Measurements from ENCODE around the gene PPID. TPM values are rescaled to one million over a fixed set of nuclear protein-coding genes. Genes with fewer than 3 reads are reported as not detected.
"Not testable (repeated sequence)": the region's sequence is repeated elsewhere in the genome, so short reads cannot be mapped to it uniquely, and the experiment has no call there.

PPID gene
- total and polyA plus RNA-seq, 9 donors = 10.9 to 54.8 (median 14.8) TPM

DNA sequence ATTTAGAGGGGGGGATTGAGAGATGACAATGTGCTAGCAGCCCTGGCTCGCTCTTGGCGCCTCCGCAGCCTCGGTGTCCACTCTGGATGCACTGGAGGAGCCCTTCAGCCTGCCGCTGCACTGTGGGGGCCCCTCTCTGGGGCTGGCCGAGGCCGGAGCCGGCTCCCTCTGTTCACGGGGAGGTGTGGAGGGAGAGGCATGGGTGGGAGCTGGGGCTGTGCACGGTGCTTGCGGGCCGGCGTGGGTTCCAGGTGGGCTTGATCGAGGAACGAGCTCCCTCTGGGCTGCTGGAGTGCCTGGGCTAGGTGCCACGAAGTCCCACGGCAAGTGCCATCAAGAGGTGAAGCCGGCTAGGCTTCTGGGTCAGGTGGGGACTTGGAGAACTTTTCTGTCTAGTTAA is 58.4 kb downstream of the PPID start:
- intact Hi-C loops (cut with DNase I) = no loop called here
- Histone ChIP-seq H3K4me3 (no peak overlapping the region), H3K9me3 (no peaks in the 10 kb centered on the region), H3K27me3 (no peaks in the 10 kb centered on the region), H3K27ac (no peak overlapping the region), H3K4me1 (ENCODE audit: insufficient read depth) (no peaks in the 10 kb centered on the region), H3K36me3 (no peaks in the 10 kb centered on the region)
- 95 to 99% (median 98%) methylated on average over 18 of the region's 18 CpGs for WGBS, 3 donors
- TF ChIP-seq POLR2A (IDR thresholded peaks at IDR 0.05) (no peak), EP300 (IDR thresholded peaks at IDR 0.05) (no peak)
- TF ChIP-seq, protein P1, sequence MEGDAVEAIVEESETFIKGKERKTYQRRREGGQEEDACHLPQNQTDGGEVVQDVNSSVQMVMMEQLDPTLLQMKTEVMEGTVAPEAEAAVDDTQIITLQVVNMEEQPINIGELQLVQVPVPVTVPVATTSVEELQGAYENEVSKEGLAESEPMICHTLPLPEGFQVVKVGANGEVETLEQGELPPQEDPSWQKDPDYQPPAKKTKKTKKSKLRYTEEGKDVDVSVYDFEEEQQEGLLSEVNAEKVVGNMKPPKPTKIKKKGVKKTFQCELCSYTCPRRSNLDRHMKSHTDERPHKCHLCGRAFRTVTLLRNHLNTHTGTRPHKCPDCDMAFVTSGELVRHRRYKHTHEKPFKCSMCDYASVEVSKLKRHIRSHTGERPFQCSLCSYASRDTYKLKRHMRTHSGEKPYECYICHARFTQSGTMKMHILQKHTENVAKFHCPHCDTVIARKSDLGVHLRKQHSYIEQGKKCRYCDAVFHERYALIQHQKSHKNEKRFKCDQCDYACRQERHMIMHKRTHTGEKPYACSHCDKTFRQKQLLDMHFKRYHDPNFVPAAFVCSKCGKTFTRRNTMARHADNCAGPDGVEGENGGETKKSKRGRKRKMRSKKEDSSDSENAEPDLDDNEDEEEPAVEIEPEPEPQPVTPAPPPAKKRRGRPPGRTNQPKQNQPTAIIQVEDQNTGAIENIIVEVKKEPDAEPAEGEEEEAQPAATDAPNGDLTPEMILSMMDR (IDR thresholded peaks at IDR 0.05) = no peak
- DNase-seq = no peak

DNA sequence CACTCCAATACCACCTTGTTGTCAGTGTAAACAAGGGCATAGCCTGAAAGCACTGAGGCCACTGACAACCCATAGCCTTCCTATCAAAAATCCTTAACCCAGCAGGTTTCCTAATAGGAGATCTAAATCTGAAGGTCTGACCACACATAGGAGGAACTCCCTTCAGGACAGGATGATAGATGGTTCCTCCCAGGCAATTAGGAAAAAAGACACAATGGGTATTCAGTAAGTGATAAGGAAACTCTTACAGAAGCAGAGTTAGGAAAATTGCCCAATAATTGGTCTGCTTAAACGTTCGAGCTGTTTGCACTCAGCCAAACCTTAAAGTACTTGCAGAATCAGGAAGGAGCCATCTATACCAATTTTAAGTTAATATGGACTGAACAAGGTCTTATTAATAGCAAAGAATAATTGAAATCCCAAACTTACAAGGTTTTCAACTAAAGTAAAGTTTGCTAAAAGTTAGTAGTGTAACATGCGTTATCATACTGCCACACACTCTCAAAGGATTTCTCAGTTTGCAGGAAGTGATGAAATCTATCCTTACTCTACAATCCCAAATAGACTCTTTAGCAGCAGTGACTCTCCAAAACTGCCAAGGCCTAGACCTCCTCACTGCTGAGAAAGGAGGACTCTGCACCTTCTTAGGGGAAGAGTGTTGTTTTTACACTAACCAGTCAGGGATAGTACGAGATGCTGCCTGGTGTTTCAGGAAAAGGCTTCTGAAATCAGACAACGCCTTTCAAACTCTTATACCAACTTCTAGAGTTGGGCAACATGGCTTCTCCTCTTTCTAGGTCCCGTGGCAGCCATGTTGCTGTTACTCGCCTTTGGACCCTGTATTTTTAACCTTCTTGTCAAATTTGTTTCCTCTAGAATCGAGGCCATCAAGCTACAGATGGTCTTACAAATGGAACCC is 59.2 kb downstream of the PPID start:
- H3K36me3 ChIP-seq; intact Hi-C loops (cut with DNase I); DNase-seq; H3K4me3 ChIP-seq; H3K9me3 ChIP-seq; H3K4me1 ChIP-seq (ENCODE audit: insufficient read depth); H3K27me3 ChIP-seq; H3K27ac ChIP-seq: not testable (repeated sequence)
- WGBS, 3 donors = 73 to 78% (median 76%) methylated on average over 8 of the region's 8 CpGs

DNA sequence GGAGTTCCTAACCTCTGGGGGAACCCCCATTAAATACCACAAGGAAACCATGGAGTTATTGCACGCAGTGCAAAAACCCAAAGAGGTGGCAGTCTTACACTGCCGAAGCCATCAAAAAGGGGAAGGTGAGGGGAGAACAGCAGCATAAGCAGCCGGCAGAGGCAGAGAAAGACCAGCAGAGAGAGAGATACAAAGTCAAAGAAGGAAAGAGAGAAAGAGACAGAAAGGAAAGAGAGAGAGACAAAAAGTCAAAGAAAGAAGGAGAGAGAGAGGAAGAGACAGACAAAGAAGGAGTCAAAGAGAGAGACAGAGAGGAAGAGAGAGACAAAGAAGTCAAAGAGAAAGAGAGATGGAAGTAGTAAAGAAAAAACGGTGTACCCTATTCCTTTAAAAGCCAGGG is 59.9 kb downstream of the PPID start:
- intact Hi-C loops (cut with DNase I); H3K4me1 ChIP-seq (ENCODE audit: insufficient read depth); H3K27me3 ChIP-seq; H3K4me3 ChIP-seq; DNase-seq; H3K9me3 ChIP-seq; H3K27ac ChIP-seq; H3K36me3 ChIP-seq: not testable (repeated sequence)
- whole genome bisulfite sequencing, 3 donors = 67 to 74% (median 68%) methylated on average over 4 of the region's 4 CpGs

Small RNAs within 50 kb of the gene (small RNA-seq; reads per million reads assigned to genes)
- not detected for gene RF00012

Other genes starting within 250 kb of the PPID start
- 1 to 10 TPM in 1 of 7 donors, under 1 TPM in 6; 0.35 to 3.6 (median 0.69) TPM for gene RXFP1, start 201.5 kb downstream of the PPID start, total RNA-seq
- under 1 TPM; 0.73 to 0.93 TPM for gene RXFP1, start 201.5 kb downstream of the PPID start, polyA plus RNA-seq
- gene C4orf46, start 51.5 kb downstream of the PPID start, total RNA-seq = 1 to 10 TPM; 3.6 to 6.4 (median 4.5) TPM
- 1 to 10 TPM; 4.6 to 6.0 TPM for gene C4orf46, start 51.5 kb downstream of the PPID start, polyA plus RNA-seq
- 10 to 100 TPM; 13.6 to 26.7 (median 19.5) TPM for gene ETFDH, start 51.1 kb downstream of the PPID start, total RNA-seq
- 10 to 100 TPM; 15.1 to 35.9 TPM for gene ETFDH, start 51.1 kb downstream of the PPID start, polyA plus RNA-seq
- gene FNIP2, start 45.6 kb upstream of the PPID start, total RNA-seq = 10 to 100 TPM; 10.8 to 34.1 (median 20.9) TPM
- gene FNIP2, start 45.6 kb upstream of the PPID start, polyA plus RNA-seq = 10 to 100 TPM in 1 of 2 donors, 1 to 10 TPM in 1; 6.1 to 18.3 TPM

Data from ovary (tissue), 9 donors.